PC-3 (cell line): ENCODE data around the gene SLF2.

Source experiments
- EZH2 ChIP-seq: fragments of 300-600 bp; sonication (generic); IDR thresholded peaks from one replicate; pipeline ENCODE4 v1.6.1; 2017; ENCODE audit warnings: antibody characterized with exemption, mild to moderate bottlenecking, low read length; ENCODE audit not compliant: unreplicated experiment
- EZH2phosphoT487 ChIP-seq: fragments of 300-600 bp; sonication (generic); IDR thresholded peaks from 2 replicates; pipeline ENCODE4 v1.6.1; 2018; ENCODE audit warnings: mild to moderate bottlenecking, antibody characterized with exemption, low read length, borderline replicate concordance
- TF ChIP-seq, protein P1 (sequence below): fragments of 300-600 bp; sonication (generic); conservative IDR thresholded peaks from 2 replicates; pipeline ENCODE4 v1.5.1; 2017; ENCODE audit warnings: antibody characterized with exemption, low read depth, mild to moderate bottlenecking, low read length

DNA sequence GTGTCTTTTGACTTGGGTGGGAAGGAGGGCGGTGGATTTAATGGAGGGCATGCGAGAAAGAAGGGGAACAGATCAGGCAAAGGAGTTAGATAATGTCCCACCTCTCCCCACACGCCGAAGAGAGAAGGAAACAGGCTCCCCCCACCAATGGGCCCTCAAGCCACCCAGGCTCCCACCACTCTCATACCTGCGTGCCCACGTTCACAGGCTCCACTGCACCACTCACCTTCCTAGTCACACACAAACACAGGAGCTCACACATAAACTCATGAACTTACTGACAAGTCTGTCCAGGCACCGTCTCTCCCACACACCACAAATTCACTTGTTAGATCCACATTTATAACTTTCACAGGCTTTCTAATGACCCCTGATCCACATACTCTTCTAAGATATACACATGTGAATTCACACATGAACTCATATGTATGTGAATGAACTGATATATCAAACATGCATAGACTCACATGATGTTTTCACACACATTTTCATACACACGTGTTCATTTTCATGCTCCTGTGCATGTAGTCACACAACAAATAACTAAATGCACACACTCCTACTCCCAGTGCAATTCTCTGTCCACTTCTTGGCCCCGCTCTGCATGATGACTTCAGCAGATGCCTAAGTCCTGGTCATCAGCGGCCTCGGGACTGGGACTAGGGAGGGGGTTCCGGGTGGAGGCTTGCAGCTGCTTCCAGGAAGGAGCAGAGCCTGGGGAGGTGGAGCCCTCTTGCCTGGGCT lies 88.3 kb downstream of the SLF2 start:
- TF ChIP-seq, protein P1, sequence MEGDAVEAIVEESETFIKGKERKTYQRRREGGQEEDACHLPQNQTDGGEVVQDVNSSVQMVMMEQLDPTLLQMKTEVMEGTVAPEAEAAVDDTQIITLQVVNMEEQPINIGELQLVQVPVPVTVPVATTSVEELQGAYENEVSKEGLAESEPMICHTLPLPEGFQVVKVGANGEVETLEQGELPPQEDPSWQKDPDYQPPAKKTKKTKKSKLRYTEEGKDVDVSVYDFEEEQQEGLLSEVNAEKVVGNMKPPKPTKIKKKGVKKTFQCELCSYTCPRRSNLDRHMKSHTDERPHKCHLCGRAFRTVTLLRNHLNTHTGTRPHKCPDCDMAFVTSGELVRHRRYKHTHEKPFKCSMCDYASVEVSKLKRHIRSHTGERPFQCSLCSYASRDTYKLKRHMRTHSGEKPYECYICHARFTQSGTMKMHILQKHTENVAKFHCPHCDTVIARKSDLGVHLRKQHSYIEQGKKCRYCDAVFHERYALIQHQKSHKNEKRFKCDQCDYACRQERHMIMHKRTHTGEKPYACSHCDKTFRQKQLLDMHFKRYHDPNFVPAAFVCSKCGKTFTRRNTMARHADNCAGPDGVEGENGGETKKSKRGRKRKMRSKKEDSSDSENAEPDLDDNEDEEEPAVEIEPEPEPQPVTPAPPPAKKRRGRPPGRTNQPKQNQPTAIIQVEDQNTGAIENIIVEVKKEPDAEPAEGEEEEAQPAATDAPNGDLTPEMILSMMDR, result no peak
- TF ChIP-seq EZH2 (no peak), EZH2phosphoT487 (no peak)
